ENCODE results near the gene S100A1. TPM values are rescaled to one million over a fixed set of nuclear protein-coding genes. Genes with fewer than 3 reads are reported as not detected.
A peak's percentile ranks its signal among the peaks of the same experiment; 100 is the strongest.
"Not testable (repeated sequence)": the region's sequence is repeated elsewhere in the genome, so short reads cannot be mapped to it uniquely, and the experiment has no call there.

S100A1 gene
- 0.24 TPM for total RNA-seq (ENCODE audit: insufficient read depth, low replicate concordance)

DNA sequence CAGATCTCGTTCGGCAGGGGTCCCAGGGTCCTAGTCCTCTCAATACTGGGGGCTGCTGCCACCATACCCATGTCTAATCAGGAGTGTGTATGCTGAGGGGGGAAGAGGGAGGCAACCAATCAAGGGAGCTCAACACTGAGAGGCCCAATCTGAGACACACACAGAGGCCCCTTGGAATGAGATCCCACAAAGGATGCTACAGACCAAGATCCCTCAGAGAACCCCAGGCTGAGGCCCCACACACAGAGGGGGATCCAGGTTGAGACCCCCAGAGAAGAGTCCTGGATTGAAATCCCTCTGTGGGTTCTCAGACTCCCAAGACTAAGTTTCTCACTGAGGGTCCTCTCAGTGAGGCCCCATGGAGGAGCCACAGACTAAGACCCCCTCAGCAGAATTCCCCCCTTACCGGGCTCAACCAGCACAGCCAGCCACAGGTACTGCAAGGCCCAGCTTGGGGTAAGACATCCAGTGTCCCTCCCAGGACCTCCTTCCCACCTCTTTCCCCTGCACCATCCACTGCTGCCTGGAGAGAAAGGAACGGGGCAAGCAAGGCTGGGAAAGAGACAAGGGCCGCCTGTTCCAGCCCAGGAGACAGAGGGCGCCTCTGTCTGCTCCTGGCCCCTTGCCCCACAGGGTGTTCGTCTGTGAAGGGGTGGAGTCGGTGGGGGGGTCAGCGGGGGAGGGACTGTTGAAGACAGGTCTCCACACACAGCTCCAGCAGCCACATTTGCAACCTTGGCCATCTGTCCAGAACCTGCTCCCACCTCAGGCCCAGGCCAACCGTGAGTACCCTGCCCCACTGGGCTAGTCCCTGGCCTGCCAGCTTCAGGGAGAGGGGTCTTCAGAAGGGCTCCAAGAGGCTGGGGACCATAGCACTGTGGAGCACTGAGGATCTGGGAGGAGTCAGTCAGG is at the start of gene S100A1:
Gene S100A1, plus strand, starts transcription at position 720 of the 912 bp plus-strand sequence. CDS start 2,088 bp downstream, outside the sequence.
- DNase-seq (ENCODE audit: low spot score): no peak

GRCh38 chr1:153578490-153578889 is 49.7 kb upstream of the S100A1 start:
- no peak for DNase-seq (ENCODE audit: low spot score)

- DNase-seq (ENCODE audit: low spot score): no peak
Observed at GRCh38 chr1:153578936-153579335, 49.3 kb upstream of the S100A1 start.

- DNase-seq (ENCODE audit: low spot score): not testable (repeated sequence)
Observed at GRCh38 chr1:153582836-153583235, 45.4 kb upstream of the S100A1 start.

DNA sequence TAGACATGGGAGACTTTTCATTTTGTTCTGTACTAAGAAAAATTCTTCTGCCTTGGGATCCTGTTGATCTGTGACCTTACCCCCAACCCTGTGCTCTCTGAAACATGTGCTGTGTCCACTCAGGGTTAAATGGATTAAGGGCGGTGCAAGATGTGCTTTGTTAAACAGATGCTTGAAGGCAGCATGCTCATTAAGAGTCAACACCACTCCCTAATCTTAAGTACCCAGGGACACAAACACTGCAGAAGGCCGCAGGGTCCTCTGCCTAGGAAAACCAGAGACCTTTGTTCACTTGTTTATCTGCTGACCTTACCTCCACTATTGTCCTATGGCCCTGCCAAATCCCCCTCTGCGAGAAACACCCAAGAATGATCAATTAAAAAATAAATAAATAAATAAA is 44.7 kb upstream of the S100A1 start:
- DNase-seq (ENCODE audit: low spot score): not testable (repeated sequence)

GRCh38 chr1:153583976-153584375 is 44.3 kb upstream of the S100A1 start:
- no peak for DNase-seq (ENCODE audit: low spot score)

DNA sequence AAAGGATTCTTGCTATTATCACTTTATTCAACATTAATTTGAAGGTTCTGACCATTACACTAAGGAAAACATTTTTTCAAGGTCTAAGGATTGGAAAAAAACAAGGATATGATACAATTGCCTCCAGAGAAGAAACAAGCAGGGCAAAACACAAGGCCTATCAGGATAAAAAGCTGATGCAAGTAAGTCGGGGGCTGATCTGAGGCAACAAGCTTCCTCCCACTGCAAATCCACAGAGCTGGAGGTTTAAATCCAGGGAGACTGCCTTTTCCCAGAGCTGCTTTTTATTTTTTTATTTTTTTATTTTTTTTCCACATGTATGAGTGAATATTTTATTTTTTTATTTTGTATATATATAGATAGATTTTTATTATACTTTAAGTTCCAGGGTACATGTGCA is 43.2 kb upstream of the S100A1 start:
- DNase-seq (ENCODE audit: low spot score): peak; percentile 83

- no peak for DNase-seq (ENCODE audit: low spot score)
Observed at GRCh38 chr1:153586347-153586746, 41.9 kb upstream of the S100A1 start.

- no peak for DNase-seq (ENCODE audit: low spot score)
Observed at GRCh38 chr1:153587314-153587713, 40.9 kb upstream of the S100A1 start.

DNA sequence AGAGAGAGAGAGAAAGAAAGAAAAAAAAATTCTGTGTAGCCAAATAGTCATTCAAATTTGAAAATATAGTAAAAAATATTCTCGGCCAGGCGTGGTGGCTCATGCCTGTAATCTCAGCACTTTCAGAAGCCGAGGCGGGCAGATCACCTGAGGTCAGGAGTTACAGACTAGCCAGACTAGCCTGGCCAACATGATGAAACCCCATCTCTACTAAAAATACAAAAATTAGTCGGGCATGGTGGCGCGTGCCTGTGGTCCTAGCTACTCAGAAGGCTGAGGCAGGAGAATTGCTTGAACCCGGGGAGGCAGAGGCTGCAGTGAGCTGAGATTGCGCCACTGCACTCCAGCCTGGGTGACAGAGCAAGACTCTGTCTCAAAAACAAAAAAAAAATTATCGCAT is 40.2 kb upstream of the S100A1 start:
- DNase-seq (ENCODE audit: low spot score): not testable (repeated sequence)

GRCh38 chr1:153588482-153588881 is 39.8 kb upstream of the S100A1 start:
- DNase-seq (ENCODE audit: low spot score): no peak

DNA sequence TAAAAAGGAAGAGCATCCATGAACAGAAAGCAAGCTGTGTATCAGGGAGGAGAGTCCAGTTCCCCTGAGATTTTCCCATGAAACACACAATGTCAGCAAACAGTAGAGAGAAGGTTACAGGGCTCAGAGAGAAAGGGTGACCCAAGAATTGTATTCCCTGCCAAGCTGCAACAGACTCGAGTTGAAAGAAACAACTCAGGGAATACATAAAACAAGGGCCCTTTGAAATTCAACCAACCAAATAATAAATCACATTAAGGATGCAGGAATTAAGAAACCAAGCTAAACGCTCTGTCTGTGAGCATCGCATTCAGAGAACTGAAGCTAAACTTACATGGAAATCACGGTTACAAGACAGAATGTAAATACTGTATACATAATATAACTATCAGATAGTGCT is 35.5 kb upstream of the S100A1 start:
- DNase-seq (ENCODE audit: low spot score): no peak

GRCh38 chr1:153597206-153597605 is 31.0 kb upstream of the S100A1 start:
- DNase-seq (ENCODE audit: low spot score): no peak

GRCh38 chr1:153598309-153599172 is 29.7 kb upstream of the S100A1 start:
- no peak for DNase-seq (ENCODE audit: low spot score)

- no peak for DNase-seq (ENCODE audit: low spot score)
Observed at GRCh38 chr1:153599847-153600246, 28.4 kb upstream of the S100A1 start.

- DNase-seq (ENCODE audit: low spot score): no peak
Observed at GRCh38 chr1:153602749-153603148, 25.5 kb upstream of the S100A1 start.

GRCh38 chr1:153606194-153606593 is 22.0 kb upstream of the S100A1 start:
- no peak for DNase-seq (ENCODE audit: low spot score)

DNA sequence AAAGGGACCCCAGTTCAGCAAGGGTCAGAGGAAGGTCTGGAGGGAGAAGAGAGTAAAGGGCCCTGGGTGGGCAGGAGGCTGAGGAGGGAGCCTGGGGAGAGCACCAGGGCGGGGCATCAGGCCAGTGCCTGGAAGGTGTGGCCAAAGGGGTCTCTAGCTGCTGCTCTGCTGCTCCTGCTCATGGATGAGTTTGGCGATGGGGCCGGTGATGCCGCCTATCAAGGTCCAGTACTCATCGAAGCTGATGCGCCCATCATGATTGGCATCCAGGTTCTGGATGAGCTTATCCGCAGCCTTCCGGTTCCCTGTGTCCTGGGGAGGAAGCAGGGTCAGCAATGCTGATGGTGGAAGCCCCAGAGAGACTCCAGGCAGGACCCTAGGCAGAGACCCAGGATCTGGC is 20.9 kb upstream of the S100A1 start:
- DNase-seq (ENCODE audit: low spot score): no peak

GRCh38 chr1:153608089-153608682 is 20.0 kb upstream of the S100A1 start:
- DNase-seq (ENCODE audit: low spot score): peak; percentile 48

GRCh38 chr1:153608742-153609584 is 19.3 kb upstream of the S100A1 start:
- DNase-seq (ENCODE audit: low spot score): peak; percentile 68

- DNase-seq (ENCODE audit: low spot score): no peak
Observed at GRCh38 chr1:153609585-153609907, 18.7 kb upstream of the S100A1 start.
